ENCODE measurements around the gene CFL1.
"Not testable (repeated sequence)": the region's sequence is repeated elsewhere in the genome, so short reads cannot be mapped to it uniquely, and the experiment has no call there.

Gene CFL1

DNA sequence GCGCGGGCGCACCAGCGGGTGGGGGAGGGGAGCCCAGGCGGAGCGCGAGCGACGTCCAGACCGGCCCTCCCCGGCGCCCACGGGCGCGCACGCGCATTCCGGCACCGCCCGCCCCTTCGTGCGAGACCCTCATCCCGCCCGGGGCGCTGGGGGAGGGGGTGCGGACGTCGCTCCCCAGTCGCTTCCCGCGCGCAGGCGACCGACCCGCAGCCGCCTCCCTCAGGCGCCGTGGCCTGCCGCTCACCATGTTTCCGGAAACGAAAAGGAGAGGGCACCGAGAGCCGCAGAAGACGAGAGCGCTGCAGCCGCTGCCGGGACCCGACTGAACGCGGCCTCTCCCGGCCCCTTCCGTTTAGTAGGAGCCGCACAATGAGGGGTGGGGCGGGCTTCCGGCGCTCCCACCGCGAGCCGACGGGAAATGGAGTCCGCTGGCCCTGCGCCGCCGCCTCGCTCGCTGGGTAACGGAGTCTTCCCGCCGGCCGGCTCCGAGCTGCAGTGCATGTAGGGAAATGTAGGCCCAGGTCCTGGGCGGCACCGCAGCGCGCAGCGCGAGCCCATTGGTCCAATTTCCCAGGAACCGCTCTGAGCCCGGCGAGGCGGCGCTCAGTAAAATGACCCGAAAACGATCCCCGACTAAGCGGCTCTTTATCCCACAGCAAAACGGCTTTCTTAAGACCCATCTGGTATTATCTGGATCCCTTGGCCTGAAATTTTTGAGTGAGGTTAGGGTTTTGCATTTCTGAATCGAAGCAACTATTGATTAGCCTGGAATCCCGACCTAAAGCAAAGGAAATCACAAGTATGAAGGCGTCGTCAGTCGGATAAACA is at the start of gene CFL1:
CFL1 (minus strand) TSS at position 328 of the 828 bp plus-strand sequence; CDS start at position 247, 81 bp downstream.
- DNase-seq, result peak; percentile 99

- DNase-seq, result peak; percentile 89
Measured at GRCh38 chr11:65906602-65907001, 48.6 kb upstream of the CFL1 start.

DNA sequence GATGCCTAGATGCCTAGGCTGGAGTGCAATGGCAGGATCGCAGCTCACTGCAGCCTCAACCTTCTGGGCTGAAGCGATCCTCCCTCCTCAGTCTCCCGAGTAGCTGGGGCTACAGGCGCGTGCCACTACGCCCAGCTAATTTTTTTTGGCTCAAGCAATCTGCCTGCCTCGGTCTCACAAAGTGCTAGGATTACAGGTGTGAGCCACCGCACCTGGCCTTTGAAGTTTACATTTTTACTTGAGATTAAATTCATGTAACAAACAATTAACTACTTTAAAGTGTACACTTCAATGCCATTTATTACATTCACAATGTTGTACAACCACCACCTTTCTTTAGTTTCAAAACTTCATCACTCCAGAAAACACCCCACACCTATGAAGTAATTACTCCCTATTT is 45.7 kb upstream of the CFL1 start:
- DNase-seq, result no peak

DNA sequence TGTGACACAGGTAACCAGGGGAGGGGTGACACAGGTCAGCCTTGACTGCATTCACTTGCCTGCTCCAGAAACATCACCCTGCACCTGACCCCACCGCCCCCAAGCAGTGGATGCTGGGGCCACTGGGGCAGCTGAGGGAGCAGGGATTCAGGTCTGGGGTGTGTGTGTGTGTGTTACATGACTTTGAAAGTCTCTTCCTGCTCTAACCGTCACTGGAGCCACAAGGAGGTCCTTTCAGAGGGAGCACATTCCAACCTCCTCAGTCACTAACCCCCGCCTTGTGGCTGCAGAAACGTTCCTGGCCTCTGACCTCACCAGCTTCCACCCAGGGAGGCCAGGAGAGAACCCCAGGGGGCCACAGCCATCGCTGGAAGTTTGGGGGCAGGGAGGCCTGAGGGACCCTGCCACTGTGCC is 45.1 kb upstream of the CFL1 start:
- DNase-seq, result no peak

- DNase-seq, result no peak
Measured at GRCh38 chr11:65900899-65901180, 42.9 kb upstream of the CFL1 start.

- DNase-seq, result peak; percentile 95
Measured at GRCh38 chr11:65900125-65900898, 42.3 kb upstream of the CFL1 start, which contains the start of gene FOSL1. Gene FOSL1 (minus strand): TSS chr11:65900388. CDS start chr11:65900339, 49 bp downstream.

DNA sequence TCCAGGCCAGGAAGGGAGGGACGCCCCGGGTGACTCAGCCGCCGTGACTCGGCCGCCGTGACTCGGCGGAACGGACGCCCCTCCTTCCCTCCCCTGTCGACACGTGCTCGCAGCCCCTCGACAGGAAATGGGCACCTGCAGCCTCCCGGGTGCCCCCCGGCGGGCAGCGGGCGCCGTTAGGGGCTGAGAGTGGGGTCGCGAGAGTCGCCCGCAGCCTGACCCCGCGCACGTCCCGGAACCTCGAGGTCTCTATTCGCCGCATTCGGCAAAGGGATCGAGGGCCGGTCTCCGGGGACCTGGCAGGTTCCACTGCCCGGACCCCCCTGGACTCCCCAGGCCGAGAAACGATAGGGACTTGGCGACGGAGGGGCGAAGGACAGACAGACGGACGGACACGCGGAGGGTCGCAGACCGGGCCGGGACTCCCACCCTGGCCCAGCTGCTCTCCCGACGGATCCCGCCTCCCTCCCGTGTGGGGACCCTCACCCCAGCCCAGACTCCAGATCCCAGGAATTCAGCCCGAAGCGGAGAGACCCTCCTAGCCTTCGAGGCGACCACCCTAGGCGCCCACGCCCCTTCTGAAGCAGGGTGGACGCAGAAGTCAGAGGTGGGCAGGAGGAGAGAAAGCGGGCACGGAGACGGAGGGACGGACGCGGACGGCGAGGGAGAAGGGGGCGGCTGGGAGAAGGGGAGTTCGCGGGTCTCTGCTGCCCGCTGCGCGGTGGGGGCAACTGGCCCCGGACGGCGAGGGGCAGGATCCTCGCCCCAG is 41.6 kb upstream of the CFL1 start:
- DNase-seq, result peak; percentile 88

DNA sequence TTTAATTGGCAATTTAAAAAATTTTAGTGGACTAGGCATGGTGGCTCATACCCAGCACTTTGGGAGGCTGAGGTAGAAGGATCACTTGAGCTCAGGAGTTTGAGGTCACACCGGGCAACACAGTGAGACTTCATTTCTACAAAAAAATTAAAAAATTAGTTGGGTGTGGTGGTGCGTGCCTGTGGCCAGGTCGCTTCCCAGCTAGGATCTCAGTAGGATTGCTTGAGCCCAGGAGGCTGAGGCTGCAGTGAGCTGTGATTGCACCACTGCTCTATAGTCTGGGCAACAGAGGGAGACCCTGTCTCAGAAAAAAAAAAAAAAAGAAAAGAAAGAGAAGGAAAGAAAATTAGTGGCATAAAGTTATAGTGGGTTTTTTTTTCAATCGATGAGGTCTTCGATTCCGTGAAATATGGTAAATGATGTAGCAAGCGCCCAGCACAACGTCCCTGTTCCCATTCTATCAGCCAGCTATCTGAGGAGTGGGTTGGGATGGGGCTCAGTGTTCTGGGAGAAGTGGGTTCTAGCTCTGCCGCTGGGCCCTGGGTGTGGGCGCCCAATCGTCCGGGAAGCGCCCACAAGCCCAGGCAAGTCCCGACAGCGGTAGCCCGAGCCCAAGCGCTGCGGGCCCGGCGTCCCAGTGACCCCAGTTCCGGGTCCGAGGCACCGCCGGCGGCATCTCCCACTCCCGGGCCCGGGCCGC is 40.8 kb upstream of the CFL1 start:
- no peak for DNase-seq

DNA sequence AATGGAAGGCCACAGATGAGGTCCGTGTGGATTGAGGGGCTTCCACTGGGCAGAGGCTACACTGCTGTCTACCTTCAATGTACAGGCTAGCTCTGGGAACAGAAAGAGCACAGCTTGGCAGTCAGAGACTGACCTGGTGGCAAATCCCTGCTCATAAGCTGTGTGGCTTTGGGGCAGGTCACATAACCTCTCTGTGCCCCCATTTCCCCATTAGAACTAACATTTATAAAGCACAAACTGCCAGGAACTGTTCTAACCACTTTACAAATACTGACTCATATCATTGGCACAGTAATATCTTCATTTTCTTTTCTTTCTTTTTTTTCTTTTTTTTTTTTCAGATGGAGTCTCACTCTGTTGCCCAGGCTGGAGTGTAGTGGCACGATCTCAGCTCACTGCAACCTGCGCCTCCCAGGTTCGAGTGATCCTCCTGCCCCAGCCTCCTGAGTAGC is 39.1 kb upstream of the CFL1 start:
- DNase-seq, result no peak

GRCh38 chr11:65896034-65896999 is 38.3 kb upstream of the CFL1 start:
- DNase-seq, result no peak

DNA sequence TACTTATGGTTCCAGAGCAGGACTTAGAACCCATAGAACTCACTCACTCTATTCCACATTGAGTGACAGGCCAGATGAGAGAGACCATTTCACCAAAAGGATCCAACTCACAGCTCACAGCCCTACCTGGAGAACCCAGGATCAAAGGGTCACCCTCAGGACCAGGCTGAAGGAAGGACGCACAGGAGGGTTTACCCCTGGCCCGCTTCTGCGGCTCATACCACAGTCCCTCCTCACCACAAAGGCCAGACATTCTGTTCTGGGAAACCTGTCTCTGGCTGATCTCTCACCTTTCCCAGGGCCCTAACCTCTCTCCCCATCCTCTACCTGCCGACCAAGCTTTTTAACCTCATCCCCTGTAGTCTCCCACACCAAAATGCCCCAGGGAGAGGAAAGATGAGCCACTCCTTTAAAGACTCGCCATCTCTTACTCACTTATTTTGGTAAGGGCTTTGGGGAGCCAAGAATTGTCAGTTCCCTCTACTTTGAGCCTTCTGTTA is 37.6 kb upstream of the CFL1 start:
- no peak for DNase-seq

- peak; percentile 69 for DNase-seq
Measured at GRCh38 chr11:65894034-65894591, 36.1 kb upstream of the CFL1 start.

- DNase-seq, result no peak
Measured at GRCh38 chr11:65892661-65893317, 34.8 kb upstream of the CFL1 start.

- DNase-seq, result not testable (repeated sequence)
Measured at GRCh38 chr11:65892137-65892540, 34.2 kb upstream of the CFL1 start.

- peak; percentile 77 for DNase-seq
Measured at GRCh38 chr11:65891219-65892136, 33.5 kb upstream of the CFL1 start.

DNA sequence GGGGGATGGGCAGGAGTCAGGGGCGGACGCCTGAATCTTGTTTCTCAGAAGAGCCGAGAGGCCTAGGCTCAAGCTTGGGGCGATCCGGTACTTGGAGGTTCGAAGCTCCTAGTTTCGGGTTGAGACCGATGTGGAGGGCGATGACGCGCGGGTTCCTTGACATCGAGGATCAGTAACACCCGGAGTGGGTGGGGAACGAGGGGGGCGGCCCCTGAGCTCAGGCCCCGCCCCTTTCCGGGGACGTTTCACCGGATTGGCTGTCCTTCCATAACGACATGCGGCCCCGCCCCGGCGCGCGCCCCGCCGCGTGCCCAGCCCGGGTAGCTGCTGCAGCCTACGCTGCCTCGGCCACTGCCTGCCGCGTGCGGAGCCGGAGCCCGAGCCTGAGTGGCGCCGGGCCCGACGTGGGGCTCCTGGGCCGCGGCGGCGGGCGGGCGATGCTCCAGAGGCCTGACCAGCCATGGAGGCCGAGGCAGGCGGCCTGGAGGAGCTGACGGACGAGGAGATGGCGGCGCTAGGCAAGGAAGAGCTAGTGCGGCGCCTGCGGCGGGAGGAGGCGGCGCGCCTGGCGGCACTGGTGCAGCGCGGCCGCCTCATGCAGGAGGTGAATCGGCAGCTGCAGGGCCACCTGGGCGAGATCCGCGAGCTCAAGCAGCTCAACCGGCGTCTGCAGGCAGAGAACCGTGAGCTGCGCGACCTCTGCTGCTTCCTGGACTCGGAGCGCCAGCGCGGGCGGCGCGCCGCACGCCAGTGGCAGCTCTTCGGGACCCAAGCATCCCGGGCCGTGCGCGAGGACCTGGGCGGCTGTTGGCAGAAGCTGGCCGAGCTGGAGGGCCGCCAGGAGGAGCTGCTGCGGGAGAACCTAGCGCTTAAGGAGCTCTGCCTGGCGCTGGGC is 32.6 kb upstream of the CFL1 start, which contains the start of gene CCDC85B:
CCDC85B (plus strand) TSS at position 350 of the 895 bp plus-strand sequence; CDS start at position 461, 111 bp downstream.
- peak; percentile 98 for DNase-seq

- DNase-seq, result peak; percentile 99
Measured at GRCh38 chr11:65888163-65888814, 30.3 kb upstream of the CFL1 start, which contains the start of gene FIBP. Gene FIBP (minus strand): TSS chr11:65888471. CDS start chr11:65888418, 53 bp downstream.

Measured in hematopoietic multipotent progenitor cell treated with erythropoietin and hydrocortisone succinate and interleukin-3 and kit ligand, for 4 days (in vitro differentiated cells).